ENCODE data around the gene CREB3L2.

CREB3L2 gene

GRCh38 chr7:137967143-137968018, 34.5 kb downstream of the CREB3L2 start:
- no peak for DNase-seq

GRCh38 chr7:137966641-137967142, 35.2 kb downstream of the CREB3L2 start:
- DNase-seq, result no peak

GRCh38 chr7:137965942-137966640, 35.8 kb downstream of the CREB3L2 start:
- DNase-seq, result no peak

- no peak for DNase-seq
Measured at GRCh38 chr7:137964824-137965545, 36.9 kb downstream of the CREB3L2 start.

- DNase-seq, result no peak
Measured at GRCh38 chr7:137962875-137963507, 38.9 kb downstream of the CREB3L2 start.

GRCh38 chr7:137962491-137962874, 39.4 kb downstream of the CREB3L2 start:
- no peak for DNase-seq

- no peak for DNase-seq
Measured at GRCh38 chr7:137961200-137962177, 40.4 kb downstream of the CREB3L2 start.

GRCh38 chr7:137960020-137960419, 41.9 kb downstream of the CREB3L2 start:
- DNase-seq, result no peak

- no peak for DNase-seq
Measured at GRCh38 chr7:137958470-137959431, 43.1 kb downstream of the CREB3L2 start.

GRCh38 chr7:137957887-137958286, 44.0 kb downstream of the CREB3L2 start:
- DNase-seq, result no peak

GRCh38 chr7:137956591-137956990, 45.3 kb downstream of the CREB3L2 start:
- DNase-seq, result no peak

- DNase-seq, result no peak
Measured at GRCh38 chr7:137956183-137956582, 45.7 kb downstream of the CREB3L2 start.

GRCh38 chr7:137954614-137955013, 47.3 kb downstream of the CREB3L2 start:
- no peak for DNase-seq

GRCh38 chr7:137953665-137954470, 48.0 kb downstream of the CREB3L2 start:
- no peak for DNase-seq

GRCh38 chr7:137953043-137953664, 48.7 kb downstream of the CREB3L2 start:
- DNase-seq, result no peak

- no peak for DNase-seq
Measured at GRCh38 chr7:137952426-137952805, 49.5 kb downstream of the CREB3L2 start.

GRCh38 chr7:137951700-137952425, 50.0 kb downstream of the CREB3L2 start:
- DNase-seq, result no peak

- no peak for DNase-seq
Measured at GRCh38 chr7:137950967-137951366, 50.9 kb downstream of the CREB3L2 start.

All from cerebellar nuclear complex (tissue), 1 donor.